K562 (cell line): ENCODE data around the gene SOBP. TPM values are rescaled to one million over a fixed set of nuclear protein-coding genes. Genes with fewer than 3 reads are reported as not detected.
A peak's percentile ranks its signal among the peaks of the same experiment; 100 is the strongest.

Source experiments
- FOXK2 ChIP-seq, 2 experiments: fragments of 450-650 bp; IDR thresholded peaks in 1 of 2; conservative IDR thresholded peaks in 1 of 2; 2 replicates each; pipeline ENCODE4 v1.6.1; 2016; ENCODE audit warnings: low read depth in 2 of 2, mild to moderate bottlenecking in 1 of 2
- GATA2 ChIP-seq: sonication (generic); formaldehyde crosslinking; IDR thresholded peaks from 2 replicates; pipeline ENCODE4 v1.4.0; 2020; ENCODE audit warnings: mild to moderate bottlenecking, missing genetic modification reagents
- MGA ChIP-seq: fragments of 450-650 bp; IDR thresholded peaks from 2 replicates; pipeline ENCODE4 v1.6.1; 2016; ENCODE audit warnings: mild to moderate bottlenecking, moderate library complexity
- NEUROD1 ChIP-seq: fragments of 150-350 bp; IDR thresholded peaks from 2 replicates; pipeline ENCODE4 v1.6.1; 2014; ENCODE audit warnings: borderline replicate concordance, low read length, low read depth; ENCODE audit not compliant: partially characterized antibody
- RBM17 ChIP-seq: fragments of 200-400 bp; formaldehyde crosslinking; IDR thresholded peaks from 2 replicates; pipeline ENCODE4 v1.6.1; 2017; ENCODE audit warnings: low read depth, mild to moderate bottlenecking, low read length, borderline replicate concordance
- RUNX1 ChIP-seq: sonication (generic); IDR thresholded peaks from 2 replicates; pipeline ENCODE4 v1.6.1; 2016; ENCODE audit warnings: antibody characterized with exemption, low read depth
- SIN3B ChIP-seq: fragments of 450-650 bp; IDR thresholded peaks from 2 replicates; pipeline ENCODE4 v1.6.1; 2017; ENCODE audit warnings: low read depth, mild to moderate bottlenecking, moderate library complexity
- SMAD2 ChIP-seq: fragments of 150-350 bp; IDR thresholded peaks from 2 replicates; pipeline ENCODE4 v1.6.1; 2014; ENCODE audit warnings: low read depth, mild to moderate bottlenecking, low read length
- SMARCA5 ChIP-seq: fragments of 450-650 bp; IDR thresholded peaks from 2 replicates; pipeline ENCODE4 v1.6.1; 2016
- SNAPC5 ChIP-seq: fragments of 250-450 bp; sonication (Bioruptor Pico); IDR thresholded peaks from 2 replicates; pipeline ENCODE4 v1.8.0; 2021; ENCODE audit warnings: moderate library complexity, mild to moderate bottlenecking, inconsistent platforms
- SNIP1 ChIP-seq: fragments of 450-650 bp; IDR thresholded peaks from 2 replicates; pipeline ENCODE4 v1.7.1; 2017; ENCODE audit warnings: low read depth, mild to moderate bottlenecking
- SP1 ChIP-seq: sonication (generic); formaldehyde crosslinking; IDR thresholded peaks from 2 replicates; pipeline ENCODE4 v1.8.1; 2022; ENCODE audit warnings: mild to moderate bottlenecking, missing genetic modification reagents
- SREBF2 ChIP-seq: sonication (generic); formaldehyde crosslinking; IDR thresholded peaks from 2 replicates; pipeline ENCODE4 v1.4.0; 2020; ENCODE audit warnings: mild to moderate bottlenecking, missing genetic modification reagents
- ZFP1 ChIP-seq: fragments of 450-650 bp; formaldehyde crosslinking; IDR thresholded peaks from 2 replicates; pipeline ENCODE4 v1.4.0; 2020; ENCODE audit warnings: mild to moderate bottlenecking, mixed read lengths
- ZNF263 ChIP-seq: sonication (generic); formaldehyde crosslinking; IDR thresholded peaks from 2 replicates; pipeline ENCODE4 v1.8.0; 2022; ENCODE audit warnings: mild to moderate bottlenecking, missing genetic modification reagents, borderline replicate concordance
- ZNF830 ChIP-seq: fragments of 250-450 bp; sonication (Bioruptor Pico); IDR thresholded peaks from 2 replicates; pipeline ENCODE4 v1.5.0; 2021; ENCODE audit warnings: mild to moderate bottlenecking
- polyA plus RNA-seq, 8 experiments: library from polyadenylated mRNA; depleted of rRNA in 4 of 8; stranded (reverse) in 5 of 8; unstranded in 3 of 8; fragments of >200 nt; fragmentation: Nextera tagmentation in 2 of 8; fragmentation: Illumina TruSeq in 1 of 8; extraction: Ambion mirVana in 2 of 8; extraction: Trizol in 1 of 8; gene quantifications; 2 replicates each; pipeline versions ENCODE4 v1.2.1 to v1.2.3, GENCODE V29; 2011 to 2014; ENCODE audit warnings: inconsistent platforms in 1 of 8, missing spikeins in 1 of 8
- total RNA-seq, 7 experiments: library from RNA; depleted of rRNA in 6 of 7; stranded (reverse); fragments of >200 nt in 6 of 7; fragmentation: Illumina TruSeq in 2 of 7; extraction: Trizol in 2 of 7; gene quantifications; 2 replicates each; pipeline versions ENCODE4 v1.2.1 to v1.2.3, GENCODE V29; 2011 to 2021; ENCODE audit warnings: low replicate concordance in 1 of 7

Gene SOBP
- total and polyA plus RNA-seq, 9 of the 15 experiments (the other 6 are each of a cell fraction or from before 2014, with no cell fraction given), result 0.16 TPM; not detected in 8

DNA sequence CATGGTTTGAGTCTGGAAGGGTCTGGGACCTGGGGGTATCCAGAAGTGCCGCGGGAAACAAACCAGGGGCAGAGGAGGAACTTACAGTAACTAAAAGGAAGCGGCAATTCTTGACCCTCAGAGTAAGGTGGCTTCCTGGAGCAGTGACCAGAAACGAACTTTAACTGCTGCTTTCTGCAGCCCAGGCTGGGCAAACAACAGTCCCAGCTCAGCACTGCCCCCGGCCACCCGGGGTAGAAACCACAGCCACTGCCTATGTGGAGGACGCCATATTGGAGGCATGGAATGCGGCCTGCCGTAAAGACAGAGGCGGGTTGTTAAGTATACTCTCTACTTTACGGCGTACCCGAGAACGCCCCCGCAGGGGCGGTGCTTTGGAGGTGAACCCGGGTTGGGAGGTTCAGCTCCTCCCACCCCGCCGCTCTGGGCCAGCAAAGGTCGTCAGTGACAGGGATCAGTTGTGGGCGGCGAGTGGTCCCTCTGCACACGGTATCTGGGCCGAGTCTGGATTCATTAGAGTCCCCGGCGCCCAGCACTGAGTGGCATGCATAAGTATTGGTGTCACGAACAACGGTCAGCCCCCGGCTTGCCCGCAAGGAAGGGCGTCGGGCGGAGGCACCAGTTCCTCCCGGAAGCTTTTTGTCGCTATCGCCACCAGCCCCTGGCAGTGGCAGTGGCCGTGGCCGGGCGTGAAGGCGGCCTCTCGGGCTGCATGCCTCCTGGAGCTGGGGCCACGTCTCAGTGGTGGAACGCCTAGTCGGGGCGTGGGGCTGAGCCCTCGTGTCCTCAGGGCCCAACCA is 30.4 kb upstream of the SOBP start, which contains the start of gene PDSS2 (continued):
- TF ChIP-seq ZFP1 (no peak), ZNF263 (peak; percentile 36; the same call in 1 of the 2 replicates), SIN3B (peak; percentile 48; the same call in 1 of the 2 replicates), SNAPC5 (no peak), SMARCA5 (no peak), MGA (peak; percentile 92), SP1 (CRISPR knock-in tag) (peak; percentile 88), ZNF830 (CRISPR knock-in tag) (no peak), FOXK2 (conservative IDR thresholded peaks at IDR 0.05 in 1 of 2, IDR thresholded peaks at IDR 0.05 in 1 of 2; ENCODE audit: low read depth in 2 of 2) (peak; percentile 18 to 33; a peak in 1 of 4 replicates), NEUROD1 (no peak), SNIP1 (no peak), RBM17 (no peak), SMAD2 (no peak), RUNX1 (no peak), SREBF2 (CRISPR knock-in tag) (no peak), GATA2 (no peak)
